HCT116 (cell line): ENCODE data around the gene SEH1L. TPM values are rescaled to one million over a fixed set of nuclear protein-coding genes. Genes with fewer than 3 reads are reported as not detected.

Source experiments
- ATAC-seq: fragments of 200-7000 bp; cut with Tn5 transposase; 2 replicates; pipeline ENCODE4 v1.9.1; 2020; ENCODE audit warnings: mild to moderate bottlenecking, moderate library complexity
- BruUV-seq: library from RNA; stranded (reverse); fragments of 400-500 nt; replicated peaks from 2 replicates; lab custom pipeline; 2021; lab: Mats Ljungman, UMichigan
- CTCF ChIA-PET: fragments of 300-600 bp; sonication (Branson Sonifier 250); formaldehyde crosslinking; loops from one replicate; lab custom pipeline; 2021; ENCODE audit warnings: antibody characterized with exemption; lab: Charles Lee
- POLR2A ChIA-PET: fragments of 300-600, 350-600 bp; sonication (Branson Sonifier 250); formaldehyde crosslinking; loops from one replicate; lab custom pipeline; 2021; ENCODE audit warnings: antibody characterized with exemption; lab: Charles Lee
- RAD21 ChIA-PET, 2 experiments: fragments of 300-600 bp; sonication (Branson Sonifier 250); formaldehyde crosslinking; loops; one replicate each; lab custom pipeline; 2023; ENCODE audit warnings: low total read pairs in 2 of 2; ENCODE audit not compliant: uncharacterized antibody in 2 of 2, unreplicated experiment in 2 of 2, low non-redundant PET in 1 of 2; lab: Charles Lee
- DNase-seq: peaks from one replicate; pipeline ENCODE4 v3.0.0-alpha.2; 2010; ENCODE audit warnings: low read depth, low spot score
- H2AFZ ChIP-seq: fragments of 200-600 bp; shearing (Covaris generic), sonication (generic); 2 replicates; pipeline ENCODE4 v1.6.1; 2017; ENCODE audit warnings: low read depth, mixed run types, mixed read lengths, antibody characterized with exemption, low read length; ENCODE audit not compliant: poor library complexity, severe bottlenecking
- H3K27ac ChIP-seq: 2 replicates; pipeline ENCODE4 v1.5.1; 2012; ENCODE audit warnings: low read depth, low read length
- H3K27me3 ChIP-seq: fragments of 200-600 bp; sonication (generic); 2 replicates; pipeline ENCODE4 v1.6.1; 2016; ENCODE audit warnings: mixed run types, low read length, mixed read lengths; ENCODE audit not compliant: insufficient read depth
- H3K36me3 ChIP-seq, 2 experiments: fragments of 200-500 bp in 1 of 2; fragments of 200-600 bp in 1 of 2; sonication (Bioruptor generic) in 1 of 2; sonication (generic) in 1 of 2; 2 replicates each; pipeline versions ENCODE4 v1.5.1 to v1.6.1; 2014 to 2016; ENCODE audit warnings: low read length in 2 of 2, inconsistent platforms in 1 of 2, mixed read lengths in 1 of 2, mixed run types in 1 of 2; ENCODE audit not compliant: insufficient read depth in 2 of 2, control insufficient read depth in 1 of 2
- H3K4me1 ChIP-seq, 2 experiments: fragments of 200-600 bp in 1 of 2; sonication (generic) in 1 of 2; 2 replicates each; pipeline versions ENCODE4 v1.5.1 to v1.6.1; 2012 to 2017; ENCODE audit warnings: low read length in 2 of 2, inconsistent platforms in 1 of 2, mild to moderate bottlenecking in 1 of 2, mixed read lengths in 1 of 2, mixed run types in 1 of 2, moderate library complexity in 1 of 2; ENCODE audit not compliant: insufficient read depth in 2 of 2, control insufficient read depth in 1 of 2
- H3K4me2 ChIP-seq: fragments of 200-600 bp; sonication (generic); 2 replicates; pipeline ENCODE4 v1.6.1; 2017; ENCODE audit warnings: mixed run types, low read length, mixed read lengths
- H3K4me3 ChIP-seq, 2 experiments: fragments of 200-600 bp in 1 of 2; sonication (generic) in 1 of 2; replicated peaks in 1 of 2; 2 replicates each; pipeline ENCODE4 v1.5.1; 2011 to 2016; ENCODE audit warnings: low read length in 2 of 2, control low read depth in 1 of 2, low read depth in 1 of 2, mild to moderate bottlenecking in 1 of 2, mixed read lengths in 1 of 2, mixed run types in 1 of 2
- H3K79me2 ChIP-seq: fragments of 200-600 bp; sonication (generic); 2 replicates; pipeline ENCODE4 v1.6.1; 2017; ENCODE audit warnings: mild to moderate bottlenecking, mixed run types, low read length, moderate library complexity, mixed read lengths; ENCODE audit not compliant: insufficient read depth
- H3K9ac ChIP-seq: fragments of 200-600 bp; sonication (generic); 2 replicates; pipeline ENCODE4 v1.6.1; 2016; ENCODE audit warnings: low read length, mixed read lengths
- H3K9me2 ChIP-seq: fragments of 200-600 bp; sonication (generic), shearing (Covaris generic); 2 replicates; pipeline ENCODE4 v1.6.1; 2017; ENCODE audit warnings: mixed run types, mild to moderate bottlenecking, moderate library complexity; ENCODE audit not compliant: insufficient read depth
- H3K9me3 ChIP-seq, 2 experiments: fragments of 200-500 bp in 1 of 2; fragments of 200-600 bp in 1 of 2; sonication (Bioruptor generic) in 1 of 2; sonication (generic) in 1 of 2; 2 replicates each; pipeline ENCODE4 v1.6.1; 2014 to 2017; ENCODE audit warnings: low read length in 2 of 2, mixed read lengths in 2 of 2, inconsistent platforms in 1 of 2, low read depth in 1 of 2, mild to moderate bottlenecking in 1 of 2, mixed run types in 1 of 2, moderate library complexity in 1 of 2; ENCODE audit not compliant: control insufficient read depth in 1 of 2, insufficient read depth in 1 of 2
- H4K20me1 ChIP-seq: fragments of 200-600 bp; sonication (generic), shearing (Covaris generic); 2 replicates; pipeline ENCODE4 v1.6.1; 2017; ENCODE audit warnings: mixed run types, mild to moderate bottlenecking, moderate library complexity; ENCODE audit not compliant: insufficient read depth
- ATF3 ChIP-seq: IDR thresholded peaks from 2 replicates; pipeline ENCODE4 v1.6.1; 2012
- CEBPB ChIP-seq: IDR thresholded peaks from 2 replicates; pipeline ENCODE4 v1.6.1; 2012; ENCODE audit warnings: low read depth
- CTCF ChIP-seq, 3 experiments: fragments of 200-600 bp in 1 of 3; sonication (generic) in 1 of 3; IDR thresholded peaks in 2 of 3; conservative IDR thresholded peaks in 1 of 3; 2 replicates each; pipeline ENCODE4 v1.5.1; 2012 to 2017; ENCODE audit warnings: low read depth in 2 of 3, low read length in 2 of 3, antibody characterized with exemption in 1 of 3, borderline replicate concordance in 1 of 3, control low read depth in 1 of 3, mild to moderate bottlenecking in 1 of 3, mixed read lengths in 1 of 3, mixed run types in 1 of 3, moderate library complexity in 1 of 3; ENCODE audit not compliant: insufficient read depth in 1 of 3
- EGR1 ChIP-seq: IDR thresholded peaks from 2 replicates; pipeline ENCODE4 v1.6.1; 2012; ENCODE audit warnings: low read depth
- ELF1 ChIP-seq: IDR thresholded peaks from 2 replicates; pipeline ENCODE4 v1.6.1; 2012; ENCODE audit warnings: low read depth, borderline replicate concordance
- EZH2 ChIP-seq: fragments of 200-600 bp; sonication (generic); IDR thresholded peaks from 2 replicates; pipeline ENCODE4 v1.6.1; 2017; ENCODE audit warnings: antibody characterized with exemption, mixed run types
- EZH2phosphoT487 ChIP-seq: fragments of 200-600 bp; IDR thresholded peaks from 2 replicates; pipeline ENCODE4 v1.6.1; 2018; ENCODE audit warnings: antibody characterized with exemption, borderline replicate concordance
- FOSL1 ChIP-seq: IDR thresholded peaks from 2 replicates; pipeline ENCODE4 v1.6.1; 2012; ENCODE audit warnings: low read depth
- JUND ChIP-seq: IDR thresholded peaks from 2 replicates; pipeline ENCODE4 v1.6.1; 2012
- MAX ChIP-seq: IDR thresholded peaks from 2 replicates; pipeline ENCODE4 v1.6.1; 2012
- RAD21 ChIP-seq: IDR thresholded peaks from 2 replicates; pipeline ENCODE4 v1.6.1; 2012; ENCODE audit warnings: low read depth, mild to moderate bottlenecking
- REST ChIP-seq: IDR thresholded peaks from 2 replicates; pipeline ENCODE4 v1.6.1; 2012; ENCODE audit warnings: low read depth
- SIN3A ChIP-seq: IDR thresholded peaks from 2 replicates; pipeline ENCODE4 v1.6.1; 2012; ENCODE audit warnings: low read depth
- SRF ChIP-seq: IDR thresholded peaks from 2 replicates; pipeline ENCODE4 v1.6.1; 2012; ENCODE audit warnings: low read depth
- TCF7L2 ChIP-seq: IDR thresholded peaks from 2 replicates; pipeline ENCODE4 v1.7.0; 2011; ENCODE audit warnings: borderline replicate concordance, inconsistent platforms; ENCODE audit not compliant: insufficient read depth, insufficient read length; ENCODE audit errors: extremely low read depth
- ZBTB33 ChIP-seq: IDR thresholded peaks from 2 replicates; pipeline ENCODE4 v1.6.1; 2011; ENCODE audit warnings: mild to moderate bottlenecking, low read length, moderate library complexity; ENCODE audit not compliant: insufficient replicate concordance; ENCODE audit errors: extremely low read depth
- ZFX ChIP-seq: fragments of 450-650 bp; IDR thresholded peaks from 2 replicates; pipeline ENCODE4 v1.6.1; 2017
- ZNF274 ChIP-seq: fragments of 200-500 bp; sonication (Bioruptor generic); IDR thresholded peaks from 2 replicates; pipeline ENCODE4 v1.6.1; 2014; ENCODE audit warnings: mild to moderate bottlenecking, low read depth, low read length, inconsistent platforms
- intact Hi-C: fragments of 100-400 bp; cut with micrococcal nuclease; formaldehyde crosslinking; loops from 2 replicates; pipeline ENCODE4 v1.10.0; 2022
- total RNA-seq: library from RNA; stranded (reverse); gene quantifications from one replicate; pipeline ENCODE4 v1.2.1, GENCODE V29; 2021; ENCODE audit not compliant: unreplicated experiment

Gene SEH1L
- total RNA-seq, 1 experiment from 2014 or later, result 83.7 TPM

- Histone ChIP-seq H3K27ac (no peak overlapping the region), H3K4me2 (no peak overlapping the region), H3K9me3 (no peaks in the 10 kb centered on the region), H2AFZ (no peak overlapping the region), H3K27me3 (no peaks in the 10 kb centered on the region), H3K79me2 (no peaks in the 10 kb centered on the region), H3K36me3 (no peaks in the 10 kb centered on the region), H4K20me1 (no peaks in the 10 kb centered on the region), H3K9ac (no peak overlapping the region), H3K4me1 (no peaks in the 10 kb centered on the region), H3K9me2 (no peaks in the 10 kb centered on the region), H3K4me3 (no peak overlapping the region)
- no TSS peak for BruUV-seq
- intact Hi-C loops, result loop anchor here (10.0 kb wide), 1 partner anchor 52 kb away; no protein-coding TSS in a partner anchor
- TF ChIP-seq MAX (no peak), SRF (no peak), FOSL1 (no peak), SIN3A (no peak), CTCF (IDR thresholded peaks at IDR 0.05 in 2 of 3, conservative IDR thresholded peaks at IDR 0.05 in 1 of 3; ENCODE audit: borderline replicate concordance in 1 of 3, insufficient read depth in 1 of 3, low read depth in 2 of 3, low read length in 2 of 3) (no peak), EZH2phosphoT487 (no peak), CEBPB (no peak), EZH2 (no peak), ZNF274 (no peak), RAD21 (no peak), EGR1 (no peak), JUND (no peak), ELF1 (no peak), ZFX (no peak), REST (no peak), TCF7L2 (no peak), ZBTB33 (no peak), ATF3 (no peak)
- ATAC-seq (no peak), DNase-seq (no peak)
- ChIA-PET POLR2A (no interaction called here), CTCF (no interaction called here), RAD21 (no interaction called here)
Measured at GRCh38 chr18:12906773-12907172, 41.0 kb upstream of the SEH1L start.
